A673 (cell line): ENCODE measurements around the gene PTGS1. TPM values are rescaled to one million over a fixed set of nuclear protein-coding genes. Genes with fewer than 3 reads are reported as not detected.

Experiments
- BruUV-seq: library from RNA; stranded (reverse); fragments of 400-500 nt; replicated peaks from 2 replicates; lab custom pipeline; 2021; lab: Mats Ljungman, UMichigan
- CTCF ChIA-PET: fragments of 300-600 bp; sonication (Branson Sonifier 250); formaldehyde crosslinking; loops from one replicate; lab custom pipeline; 2022; ENCODE audit warnings: antibody characterized with exemption; lab: Charles Lee
- POLR2A ChIA-PET: fragments of 300-600 bp; sonication (Branson Sonifier 250); formaldehyde crosslinking; loops from one replicate; lab custom pipeline; 2022; ENCODE audit warnings: antibody characterized with exemption; ENCODE audit not compliant: low non-redundant PET; lab: Charles Lee
- DNase-seq: peaks from one replicate; pipeline ENCODE4 v3.0.0-alpha.2; 2015; ENCODE audit warnings: low spot score
- H3K27ac ChIP-seq: fragments of 200-600 bp; sonication (generic); 2 replicates; pipeline ENCODE4 v1.5.1; 2016; ENCODE audit warnings: mixed run types, low read depth, mild to moderate bottlenecking, mixed read lengths, antibody characterized with exemption, low read length; ENCODE audit not compliant: poor library complexity, severe bottlenecking
- H3K27me3 ChIP-seq: fragments of 200-600 bp; sonication (generic); replicated peaks from 2 replicates; pipeline ENCODE4 v1.6.1; 2017; ENCODE audit warnings: mixed run types, low read depth, mild to moderate bottlenecking, mixed read lengths, antibody characterized with exemption, low read length; ENCODE audit not compliant: insufficient read depth, poor library complexity
- H3K36me3 ChIP-seq: fragments of 200-600 bp; sonication (generic); 2 replicates; pipeline ENCODE4 v1.6.1; 2016; ENCODE audit warnings: mixed run types, mild to moderate bottlenecking, mixed read lengths, antibody characterized with exemption, low read length; ENCODE audit not compliant: insufficient read depth, poor library complexity, severe bottlenecking
- H3K4me1 ChIP-seq: fragments of 200-600 bp; sonication (generic); 2 replicates; pipeline ENCODE4 v1.6.1; 2017; ENCODE audit warnings: mixed run types, mild to moderate bottlenecking, mixed read lengths, antibody characterized with exemption, low read length; ENCODE audit not compliant: insufficient read depth, poor library complexity, severe bottlenecking
- H3K4me3 ChIP-seq: fragments of 200-600 bp; sonication (generic); 2 replicates; pipeline ENCODE4 v1.5.1; 2016; ENCODE audit warnings: low read depth, mixed run types, mild to moderate bottlenecking, mixed read lengths, low read length; ENCODE audit not compliant: poor library complexity, severe bottlenecking
- H3K9me3 ChIP-seq: fragments of 200-600 bp; sonication (generic); 2 replicates; pipeline ENCODE4 v1.6.1; 2016; ENCODE audit warnings: mixed run types, low read depth, mild to moderate bottlenecking, mixed read lengths, antibody characterized with exemption, low read length; ENCODE audit not compliant: poor library complexity, severe bottlenecking
- EZH2 ChIP-seq: fragments of 200-600 bp; sonication (generic); IDR thresholded peaks from 2 replicates; pipeline ENCODE4 v1.6.1; 2017; ENCODE audit warnings: borderline replicate concordance, low read depth, mild to moderate bottlenecking, mixed read lengths, antibody characterized with exemption, low read length; ENCODE audit not compliant: poor library complexity, severe bottlenecking
- intact Hi-C: fragments of 100-400 bp; cut with micrococcal nuclease; formaldehyde crosslinking; loops from one replicate; pipeline ENCODE4 v1.10.0; 2022; ENCODE audit not compliant: unreplicated experiment
- total RNA-seq: library from RNA; stranded (reverse); gene quantifications from 2 replicates; pipeline ENCODE4 v1.2.3, GENCODE V29; 2021
- TF ChIP-seq, protein P1 (sequence below): fragments of 300-800, 200-600 bp; sonication (generic); conservative IDR thresholded peaks from 2 replicates; pipeline ENCODE4 v1.5.1; 2017; ENCODE audit warnings: low read depth, mild to moderate bottlenecking, antibody characterized with exemption, low read length, moderate library complexity, mixed read lengths

PTGS1 gene
- total RNA-seq, 1 experiment from 2014 or later: not detected

- H3K27ac ChIP-seq: no peak overlapping the region
- BruUV-seq: no TSS peak
- no peaks in the 10 kb centered on the region for H3K9me3 ChIP-seq
- TF ChIP-seq, protein P1, sequence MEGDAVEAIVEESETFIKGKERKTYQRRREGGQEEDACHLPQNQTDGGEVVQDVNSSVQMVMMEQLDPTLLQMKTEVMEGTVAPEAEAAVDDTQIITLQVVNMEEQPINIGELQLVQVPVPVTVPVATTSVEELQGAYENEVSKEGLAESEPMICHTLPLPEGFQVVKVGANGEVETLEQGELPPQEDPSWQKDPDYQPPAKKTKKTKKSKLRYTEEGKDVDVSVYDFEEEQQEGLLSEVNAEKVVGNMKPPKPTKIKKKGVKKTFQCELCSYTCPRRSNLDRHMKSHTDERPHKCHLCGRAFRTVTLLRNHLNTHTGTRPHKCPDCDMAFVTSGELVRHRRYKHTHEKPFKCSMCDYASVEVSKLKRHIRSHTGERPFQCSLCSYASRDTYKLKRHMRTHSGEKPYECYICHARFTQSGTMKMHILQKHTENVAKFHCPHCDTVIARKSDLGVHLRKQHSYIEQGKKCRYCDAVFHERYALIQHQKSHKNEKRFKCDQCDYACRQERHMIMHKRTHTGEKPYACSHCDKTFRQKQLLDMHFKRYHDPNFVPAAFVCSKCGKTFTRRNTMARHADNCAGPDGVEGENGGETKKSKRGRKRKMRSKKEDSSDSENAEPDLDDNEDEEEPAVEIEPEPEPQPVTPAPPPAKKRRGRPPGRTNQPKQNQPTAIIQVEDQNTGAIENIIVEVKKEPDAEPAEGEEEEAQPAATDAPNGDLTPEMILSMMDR: no peak
- TF ChIP-seq EZH2: no peak
- H3K4me1 ChIP-seq: no peaks in the 10 kb centered on the region
- no peaks in the 10 kb centered on the region for H3K36me3 ChIP-seq
- H3K27me3 ChIP-seq: no peaks in the 10 kb centered on the region
- intact Hi-C loops: no loop called here
- no peak overlapping the region for H3K4me3 ChIP-seq
- CTCF ChIA-PET: no interaction called here
- POLR2A ChIA-PET: no interaction called here
- no peak for DNase-seq
Measured at GRCh38 chr9:122364783-122365150, 6.1 kb upstream of the PTGS1 start.

GRCh38 chr9:122366074-122366660 is 4.7 kb upstream of the PTGS1 start:
- Histone ChIP-seq H3K27me3 (peaks cover 12% of the 10 kb centered on the region), H3K9me3 (no peaks in the 10 kb centered on the region), H3K36me3 (no peaks in the 10 kb centered on the region), H3K4me1 (no peaks in the 10 kb centered on the region), H3K4me3 (no peak overlapping the region), H3K27ac (no peak overlapping the region)
- POLR2A ChIA-PET: no interaction called here
- intact Hi-C loops: no loop called here
- CTCF ChIA-PET: no interaction called here
- TF ChIP-seq EZH2: no peak
- TF ChIP-seq, protein P1: no peak
- no TSS peak for BruUV-seq
- DNase-seq: no peak

GRCh38 chr9:122367065-122367464 is 3.8 kb upstream of the PTGS1 start:
- TF ChIP-seq, protein P1: no peak
- no peak for TF ChIP-seq EZH2
- Histone ChIP-seq H3K27me3 (peaks cover 21% of the 10 kb centered on the region), H3K36me3 (no peaks in the 10 kb centered on the region), H3K4me1 (no peaks in the 10 kb centered on the region), H3K9me3 (no peaks in the 10 kb centered on the region), H3K27ac (no peak overlapping the region), H3K4me3 (no peak overlapping the region)
- ChIA-PET CTCF (no interaction called here), POLR2A (no interaction called here)
- no TSS peak for BruUV-seq
- intact Hi-C loops: no loop called here
- DNase-seq: no peak
